GM20431 (cell line): ENCODE measurements around the gene PRSS37.
"Not testable (repeated sequence)": the region's sequence is repeated elsewhere in the genome, so short reads cannot be mapped to it uniquely, and the experiment has no call there.

ENCODE experiments used
- in situ Hi-C: fragments of 300-500 bp; cut with MseI, MboI; formaldehyde crosslinking; loops from one replicate; pipeline ENCODE4 v1.15.0; 2020; ENCODE audit warnings: low sequenced_read_pairs; ENCODE audit not compliant: unreplicated experiment

Gene PRSS37

GRCh38 chr7:141841385-141841784 is at the start of gene PRSS37:
PRSS37 (minus strand) TSS chr7:141841485; CDS start chr7:141841049, 436 bp downstream.
- in situ Hi-C loops: no loop called here

- in situ Hi-C loops: no loop called here
Observed at GRCh38 chr7:141889321-141889720, 48.0 kb upstream of the PRSS37 start.

GRCh38 chr7:141884539-141885225 is 43.4 kb upstream of the PRSS37 start:
- in situ Hi-C loops: no loop called here

- in situ Hi-C loops: no loop called here
Observed at GRCh38 chr7:141880960-141881359, 39.7 kb upstream of the PRSS37 start.

GRCh38 chr7:141877365-141877764 is 36.1 kb upstream of the PRSS37 start:
- in situ Hi-C loops: no loop called here

GRCh38 chr7:141876371-141876770 is 35.1 kb upstream of the PRSS37 start:
- in situ Hi-C loops: no loop called here

GRCh38 chr7:141875453-141875852 is 34.2 kb upstream of the PRSS37 start:
- in situ Hi-C loops: no loop called here

- in situ Hi-C loops: no loop called here
Observed at GRCh38 chr7:141874787-141875186, 33.5 kb upstream of the PRSS37 start.

- in situ Hi-C loops: no loop called here
Observed at GRCh38 chr7:141872931-141873330, 31.6 kb upstream of the PRSS37 start.

- in situ Hi-C loops: no loop called here
Observed at GRCh38 chr7:141866974-141867373, 25.7 kb upstream of the PRSS37 start.

- in situ Hi-C loops: no loop called here
Observed at GRCh38 chr7:141864765-141865447, 23.6 kb upstream of the PRSS37 start.

- in situ Hi-C loops: no loop called here
Observed at GRCh38 chr7:141860207-141860606, 18.9 kb upstream of the PRSS37 start.

- in situ Hi-C loops: no loop called here
Observed at GRCh38 chr7:141847996-141848395, 6.7 kb upstream of the PRSS37 start.

- in situ Hi-C loops: no loop called here
Observed at GRCh38 chr7:141844256-141844655, 3.0 kb upstream of the PRSS37 start.

- in situ Hi-C loops: no loop called here
Observed at GRCh38 chr7:141842904-141843303, 1.6 kb upstream of the PRSS37 start.

GRCh38 chr7:141840708-141841107 is 577 bp downstream of the PRSS37 start:
- in situ Hi-C loops: no loop called here

- in situ Hi-C loops: no loop called here
Observed at GRCh38 chr7:141839256-141839655, 2.0 kb downstream of the PRSS37 start.

GRCh38 chr7:141838581-141838980 is 2.7 kb downstream of the PRSS37 start:
- in situ Hi-C loops: no loop called here

- in situ Hi-C loops: no loop called here
Observed at GRCh38 chr7:141837683-141838082, 3.6 kb downstream of the PRSS37 start.

GRCh38 chr7:141822432-141822831 is 18.9 kb downstream of the PRSS37 start:
- in situ Hi-C loops: not testable (repeated sequence)

GRCh38 chr7:141820067-141820466 is 21.2 kb downstream of the PRSS37 start:
- in situ Hi-C loops: no loop called here

GRCh38 chr7:141792526-141792925 is 48.8 kb downstream of the PRSS37 start:
- in situ Hi-C loops: no loop called here
